ENCODE measurements around the gene RBM26.

RBM26 gene

GRCh38 chr13:79423801-79424642, 18.0 kb upstream of the RBM26 start:
- no peaks in the 10 kb centered on the region for H3K4me1 ChIP-seq (ENCODE audit: control insufficient read depth in 5 of 5, insufficient read depth in 5 of 5, low read length in 5 of 5)
- H3K4me3 ChIP-seq (ENCODE audit: low read depth in 1 of 5, low read length in 5 of 5) = no peak overlapping the region
- H3K9ac ChIP-seq (ENCODE audit: low read length in 5 of 5) = peak overlapping the region in 1 of 5 donors; percentile 20
- H3K36me3 ChIP-seq (ENCODE audit: control insufficient read depth in 5 of 5, insufficient read depth in 5 of 5, low read length in 5 of 5) = peaks cover 0 to 5% (median 0%) of the 10 kb centered on the region in 5 donors
- H3K27ac ChIP-seq (ENCODE audit: low read depth, low read length) = no peak overlapping the region
- no peaks in the 10 kb centered on the region for H3K9me3 ChIP-seq (ENCODE audit: control insufficient read depth in 5 of 5, low read length in 5 of 5)
- no peaks in the 10 kb centered on the region for H3K27me3 ChIP-seq (ENCODE audit: control insufficient read depth in 5 of 5, insufficient read depth in 4 of 5, low read length in 5 of 5)

DNA sequence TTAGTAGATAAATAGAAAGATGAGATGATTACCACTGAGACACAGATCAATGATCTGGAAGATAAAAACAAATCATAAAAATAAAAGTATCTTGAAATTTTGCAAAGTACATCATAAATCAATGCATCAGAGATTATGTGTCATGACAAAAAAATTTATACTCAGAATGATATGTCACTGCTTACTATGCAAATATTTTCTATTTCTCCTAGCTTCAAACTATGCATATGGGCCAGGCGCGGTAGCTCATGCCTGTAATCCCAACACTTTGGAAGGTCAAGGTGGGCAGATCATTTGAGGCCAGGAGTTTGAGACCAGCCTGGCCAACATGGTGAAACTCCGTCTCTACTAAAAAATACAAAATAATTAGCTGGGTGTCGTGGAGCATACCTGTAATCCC, 17.3 kb upstream of the RBM26 start:
- Histone ChIP-seq H3K36me3 (ENCODE audit: control insufficient read depth in 5 of 5, insufficient read depth in 5 of 5, low read length in 5 of 5) (peaks cover 0 to 5% (median 0%) of the 10 kb centered on the region in 5 donors), H3K27me3 (ENCODE audit: control insufficient read depth in 5 of 5, insufficient read depth in 4 of 5, low read length in 5 of 5) (no peaks in the 10 kb centered on the region), H3K9ac (ENCODE audit: low read length in 5 of 5) (no peak overlapping the region), H3K9me3 (ENCODE audit: control insufficient read depth in 5 of 5, low read length in 5 of 5) (no peaks in the 10 kb centered on the region), H3K27ac (ENCODE audit: low read depth, low read length) (no peak overlapping the region), H3K4me3 (ENCODE audit: low read depth in 1 of 5, low read length in 5 of 5) (no peak overlapping the region), H3K4me1 (ENCODE audit: control insufficient read depth in 5 of 5, insufficient read depth in 5 of 5, low read length in 5 of 5) (no peaks in the 10 kb centered on the region)

DNA sequence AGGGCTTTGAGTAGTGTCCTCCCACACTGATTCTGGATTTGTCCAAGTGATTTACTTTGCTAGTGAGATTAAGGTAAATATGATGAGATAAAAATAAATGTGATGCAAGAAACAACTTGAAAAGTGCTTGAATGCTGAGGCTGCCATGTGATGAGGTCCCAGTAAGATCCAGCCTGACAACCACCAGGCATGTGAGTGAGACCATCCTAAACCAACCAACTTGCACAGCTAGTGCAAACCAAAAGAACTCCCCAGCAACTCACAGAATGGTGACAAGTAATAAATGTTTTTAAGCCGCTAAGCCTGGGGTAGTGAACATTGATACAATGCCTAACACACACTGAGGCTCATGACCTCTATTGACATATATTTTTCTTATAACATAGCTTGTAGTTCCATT, 13.3 kb upstream of the RBM26 start:
- Histone ChIP-seq H3K4me3 (ENCODE audit: low read depth in 1 of 5, low read length in 5 of 5) (no peak overlapping the region), H3K4me1 (ENCODE audit: control insufficient read depth in 5 of 5, insufficient read depth in 5 of 5, low read length in 5 of 5) (no peaks in the 10 kb centered on the region), H3K9me3 (ENCODE audit: control insufficient read depth in 5 of 5, low read length in 5 of 5) (no peaks in the 10 kb centered on the region), H3K36me3 (ENCODE audit: control insufficient read depth in 5 of 5, insufficient read depth in 5 of 5, low read length in 5 of 5) (peaks cover 0 to 16% (median 3%) of the 10 kb centered on the region in 5 donors), H3K27me3 (ENCODE audit: control insufficient read depth in 5 of 5, insufficient read depth in 4 of 5, low read length in 5 of 5) (no peaks in the 10 kb centered on the region), H3K27ac (ENCODE audit: low read depth, low read length) (no peak overlapping the region), H3K9ac (ENCODE audit: low read length in 5 of 5) (no peak overlapping the region)

DNA sequence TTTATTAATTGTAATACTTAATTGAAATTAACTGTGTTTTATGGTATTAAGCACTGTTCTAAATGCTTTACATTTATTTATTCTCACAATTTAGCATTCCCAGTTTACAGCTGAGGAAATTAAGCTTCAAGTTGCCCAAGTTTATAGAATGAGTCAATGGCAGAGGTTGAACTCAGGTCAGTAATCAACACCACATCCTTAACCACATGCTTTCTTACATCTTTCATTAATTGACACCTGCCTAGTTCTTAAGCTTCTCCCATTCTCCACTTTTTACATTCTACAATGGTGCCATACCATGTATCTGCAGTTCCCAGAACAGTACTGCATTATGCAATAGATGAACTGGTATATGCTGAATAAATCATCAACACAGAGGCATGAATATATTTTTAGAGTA, 11.7 kb upstream of the RBM26 start:
- no peak overlapping the region for H3K4me3 ChIP-seq (ENCODE audit: low read depth in 1 of 5, low read length in 5 of 5)
- H3K36me3 ChIP-seq (ENCODE audit: control insufficient read depth in 5 of 5, insufficient read depth in 5 of 5, low read length in 5 of 5) = peaks cover 3 to 31% (median 8%) of the 10 kb centered on the region in 5 donors
- no peaks in the 10 kb centered on the region for H3K4me1 ChIP-seq (ENCODE audit: control insufficient read depth in 5 of 5, insufficient read depth in 5 of 5, low read length in 5 of 5)
- H3K27ac ChIP-seq (ENCODE audit: low read depth, low read length) = no peak overlapping the region
- H3K27me3 ChIP-seq (ENCODE audit: control insufficient read depth in 5 of 5, insufficient read depth in 4 of 5, low read length in 5 of 5) = no peaks in the 10 kb centered on the region
- H3K9ac ChIP-seq (ENCODE audit: low read length in 5 of 5) = no peak overlapping the region
- H3K9me3 ChIP-seq (ENCODE audit: control insufficient read depth in 5 of 5, low read length in 5 of 5) = no peaks in the 10 kb centered on the region

DNA sequence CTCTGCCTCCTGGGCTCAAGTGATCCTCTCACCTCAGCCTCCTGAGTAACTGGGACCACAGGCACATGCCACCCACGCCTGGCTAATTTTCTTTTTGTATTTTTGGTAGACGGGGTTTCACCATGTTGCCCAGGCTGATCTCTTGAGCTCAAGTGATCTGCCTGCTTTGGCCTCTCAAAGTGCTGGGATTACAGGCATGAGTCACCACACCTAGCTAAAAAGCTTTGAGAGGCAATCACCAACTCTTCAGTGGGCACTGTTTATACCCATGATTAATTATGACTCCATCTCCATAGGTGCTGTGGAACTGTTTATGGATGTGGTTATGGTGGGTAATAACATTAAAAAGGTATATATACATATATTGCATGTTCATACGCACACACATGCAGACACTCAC, 7.5 kb upstream of the RBM26 start:
- Histone ChIP-seq H3K9me3 (ENCODE audit: control insufficient read depth in 5 of 5, low read length in 5 of 5) (no peaks in the 10 kb centered on the region), H3K4me3 (ENCODE audit: low read depth in 1 of 5, low read length in 5 of 5) (no peak overlapping the region), H3K36me3 (ENCODE audit: control insufficient read depth in 5 of 5, insufficient read depth in 5 of 5, low read length in 5 of 5) (peaks cover 3 to 28% (median 8%) of the 10 kb centered on the region in 5 donors), H3K4me1 (ENCODE audit: control insufficient read depth in 5 of 5, insufficient read depth in 5 of 5, low read length in 5 of 5) (no peaks in the 10 kb centered on the region), H3K27me3 (ENCODE audit: control insufficient read depth in 5 of 5, insufficient read depth in 4 of 5, low read length in 5 of 5) (no peaks in the 10 kb centered on the region), H3K9ac (ENCODE audit: low read length in 5 of 5) (no peak overlapping the region), H3K27ac (ENCODE audit: low read depth, low read length) (no peak overlapping the region)

- Histone ChIP-seq H3K27ac (ENCODE audit: low read depth, low read length) (no peak overlapping the region), H3K4me3 (ENCODE audit: low read depth in 1 of 5, low read length in 5 of 5) (no peak overlapping the region), H3K9ac (ENCODE audit: low read length in 5 of 5) (peak overlapping the region in 1 of 5 donors; percentile 10), H3K4me1 (ENCODE audit: control insufficient read depth in 5 of 5, insufficient read depth in 5 of 5, low read length in 5 of 5) (peaks cover 0 to 17% (median 12%) of the 10 kb centered on the region in 5 donors), H3K27me3 (ENCODE audit: control insufficient read depth in 5 of 5, insufficient read depth in 4 of 5, low read length in 5 of 5) (no peaks in the 10 kb centered on the region), H3K36me3 (ENCODE audit: control insufficient read depth in 5 of 5, insufficient read depth in 5 of 5, low read length in 5 of 5) (peaks cover 0 to 18% (median 6%) of the 10 kb centered on the region in 5 donors), H3K9me3 (ENCODE audit: control insufficient read depth in 5 of 5, low read length in 5 of 5) (no peaks in the 10 kb centered on the region)
Measured at GRCh38 chr13:79409828-79410227, 3.8 kb upstream of the RBM26 start.

- no peak overlapping the region for H3K4me3 ChIP-seq (ENCODE audit: low read depth in 1 of 5, low read length in 5 of 5)
- H3K9me3 ChIP-seq (ENCODE audit: control insufficient read depth in 5 of 5, low read length in 5 of 5) = no peaks in the 10 kb centered on the region
- peak overlapping the region in 2 of 5 donors; percentile 4 to 95 for H3K9ac ChIP-seq (ENCODE audit: low read length in 5 of 5)
- no peaks in the 10 kb centered on the region for H3K27me3 ChIP-seq (ENCODE audit: control insufficient read depth in 5 of 5, insufficient read depth in 4 of 5, low read length in 5 of 5)
- H3K27ac ChIP-seq (ENCODE audit: low read depth, low read length) = no peak overlapping the region
- H3K36me3 ChIP-seq (ENCODE audit: control insufficient read depth in 5 of 5, insufficient read depth in 5 of 5, low read length in 5 of 5) = no peaks in the 10 kb centered on the region
- H3K4me1 ChIP-seq (ENCODE audit: control insufficient read depth in 5 of 5, insufficient read depth in 5 of 5, low read length in 5 of 5) = peaks cover 5 to 39% (median 36%) of the 10 kb centered on the region in 5 donors
Measured at GRCh38 chr13:79407349-79407979, 1.4 kb upstream of the RBM26 start.

GRCh38 chr13:79406597-79406908, 498 bp upstream of the RBM26 start:
- H3K36me3 ChIP-seq (ENCODE audit: control insufficient read depth in 5 of 5, insufficient read depth in 5 of 5, low read length in 5 of 5) = no peaks in the 10 kb centered on the region
- no peaks in the 10 kb centered on the region for H3K27me3 ChIP-seq (ENCODE audit: control insufficient read depth in 5 of 5, insufficient read depth in 4 of 5, low read length in 5 of 5)
- peaks cover 5 to 48% (median 39%) of the 10 kb centered on the region in 5 donors for H3K4me1 ChIP-seq (ENCODE audit: control insufficient read depth in 5 of 5, insufficient read depth in 5 of 5, low read length in 5 of 5)
- H3K4me3 ChIP-seq (ENCODE audit: low read depth in 1 of 5, low read length in 5 of 5) = peak overlapping the region; percentile 86 to 97 (median 95)
- peak overlapping the region; percentile 86 to 97 (median 95) for H3K9ac ChIP-seq (ENCODE audit: low read length in 5 of 5)
- H3K9me3 ChIP-seq (ENCODE audit: control insufficient read depth in 5 of 5, low read length in 5 of 5) = no peaks in the 10 kb centered on the region
- H3K27ac ChIP-seq (ENCODE audit: low read depth, low read length) = peak overlapping the region; percentile 92

GRCh38 chr13:79405501-79405830, 589 bp downstream of the RBM26 start:
- Histone ChIP-seq H3K9me3 (ENCODE audit: control insufficient read depth in 5 of 5, low read length in 5 of 5) (no peaks in the 10 kb centered on the region), H3K27me3 (ENCODE audit: control insufficient read depth in 5 of 5, insufficient read depth in 4 of 5, low read length in 5 of 5) (no peaks in the 10 kb centered on the region), H3K4me1 (ENCODE audit: control insufficient read depth in 5 of 5, insufficient read depth in 5 of 5, low read length in 5 of 5) (peaks cover 5 to 50% (median 41%) of the 10 kb centered on the region in 5 donors), H3K27ac (ENCODE audit: low read depth, low read length) (peak overlapping the region; percentile 92), H3K9ac (ENCODE audit: low read length in 5 of 5) (peak overlapping the region; percentile 86 to 97 (median 96)), H3K36me3 (ENCODE audit: control insufficient read depth in 5 of 5, insufficient read depth in 5 of 5, low read length in 5 of 5) (no peaks in the 10 kb centered on the region), H3K4me3 (ENCODE audit: low read depth in 1 of 5, low read length in 5 of 5) (peak overlapping the region; percentile 86 to 97 (median 96))

GRCh38 chr13:79404985-79405384, 1.1 kb downstream of the RBM26 start:
- peak overlapping the region; percentile 86 to 97 (median 96) for H3K9ac ChIP-seq (ENCODE audit: low read length in 5 of 5)
- peak overlapping the region; percentile 92 for H3K27ac ChIP-seq (ENCODE audit: low read depth, low read length)
- H3K9me3 ChIP-seq (ENCODE audit: control insufficient read depth in 5 of 5, low read length in 5 of 5) = no peaks in the 10 kb centered on the region
- H3K4me1 ChIP-seq (ENCODE audit: control insufficient read depth in 5 of 5, insufficient read depth in 5 of 5, low read length in 5 of 5) = peaks cover 5 to 50% (median 41%) of the 10 kb centered on the region in 5 donors
- H3K27me3 ChIP-seq (ENCODE audit: control insufficient read depth in 5 of 5, insufficient read depth in 4 of 5, low read length in 5 of 5) = no peaks in the 10 kb centered on the region
- peaks cover 0 to 2% (median 0%) of the 10 kb centered on the region in 5 donors for H3K36me3 ChIP-seq (ENCODE audit: control insufficient read depth in 5 of 5, insufficient read depth in 5 of 5, low read length in 5 of 5)
- peak overlapping the region; percentile 86 to 97 (median 96) for H3K4me3 ChIP-seq (ENCODE audit: low read depth in 1 of 5, low read length in 5 of 5)

Measured in subcutaneous abdominal adipose tissue (tissue), 5 donors.